SKM-1 treated with dmso at 0.1 percent for 144 hours (cell line): Measurements from ENCODE around the gene CRLF2.
"Not testable (repeated sequence)": the region's sequence is repeated elsewhere in the genome, so short reads cannot be mapped to it uniquely, and the experiment has no call there.

Experiments
- DNase-seq: peaks from one replicate; lab custom pipeline; 2025; ENCODE audit not compliant: unreplicated experiment; lab: John Stamatoyannopoulos, UW

The CRLF2 gene

GRCh38 chrX:1169189-1169588 lies 43.3 kb downstream of the CRLF2 start:
- DNase-seq: no peak

GRCh38 chrX:1167918-1168481 lies 44.4 kb downstream of the CRLF2 start:
- no peak for DNase-seq

GRCh38 chrX:1167466-1167865 lies 45.0 kb downstream of the CRLF2 start:
- DNase-seq: no peak

GRCh38 chrX:1165535-1166196 lies 46.8 kb downstream of the CRLF2 start:
- DNase-seq: no peak

GRCh38 chrX:1164322-1165288 lies 47.8 kb downstream of the CRLF2 start:
- DNase-seq: no peak

GRCh38 chrX:1163231-1163630 lies 49.2 kb downstream of the CRLF2 start:
- no peak for DNase-seq

GRCh38 chrX:1162119-1162916 lies 50.1 kb downstream of the CRLF2 start:
- no peak for DNase-seq

GRCh38 chrX:1159548-1159947 lies 52.9 kb downstream of the CRLF2 start:
- DNase-seq: no peak

- not testable (repeated sequence) for DNase-seq
These were observed 55.6 kb downstream of the CRLF2 start for GRCh38 chrX:1156681-1157455.

- no peak for DNase-seq
These were observed 58.5 kb downstream of the CRLF2 start for GRCh38 chrX:1153940-1154339.

- DNase-seq: no peak
These were observed 60.4 kb downstream of the CRLF2 start for GRCh38 chrX:1152090-1152489.

- no peak for DNase-seq
These were observed 60.9 kb downstream of the CRLF2 start for GRCh38 chrX:1151378-1152077.

GRCh38 chrX:1150569-1151347 lies 61.7 kb downstream of the CRLF2 start:
- no peak for DNase-seq

GRCh38 chrX:1147611-1148515 lies 64.6 kb downstream of the CRLF2 start:
- no peak for DNase-seq

GRCh38 chrX:1144293-1144692 lies 68.2 kb downstream of the CRLF2 start:
- DNase-seq: no peak
